ENCODE measurements around the gene IMPDH2.

The IMPDH2 gene

DNA sequence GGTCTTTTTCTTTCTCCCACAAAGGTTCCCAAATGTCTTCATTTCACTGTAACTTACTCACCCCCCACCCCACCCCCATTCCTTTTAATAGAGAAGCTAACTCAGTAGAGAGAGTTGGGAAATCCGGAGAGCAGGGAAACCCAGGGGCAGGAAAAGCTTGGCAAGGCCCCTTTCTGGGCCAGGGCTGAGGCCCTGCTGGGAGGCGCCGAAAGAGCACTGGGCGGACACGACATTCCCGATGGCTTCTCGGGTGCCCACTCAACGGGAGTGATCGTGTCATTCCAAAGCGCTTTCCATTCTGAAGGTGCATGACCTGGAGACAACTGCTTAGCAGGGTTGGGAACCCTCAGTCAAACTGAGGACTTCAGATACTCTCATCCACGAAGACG, 9.3 kb downstream of the IMPDH2 start:
- TF ChIP-seq, protein P1, sequence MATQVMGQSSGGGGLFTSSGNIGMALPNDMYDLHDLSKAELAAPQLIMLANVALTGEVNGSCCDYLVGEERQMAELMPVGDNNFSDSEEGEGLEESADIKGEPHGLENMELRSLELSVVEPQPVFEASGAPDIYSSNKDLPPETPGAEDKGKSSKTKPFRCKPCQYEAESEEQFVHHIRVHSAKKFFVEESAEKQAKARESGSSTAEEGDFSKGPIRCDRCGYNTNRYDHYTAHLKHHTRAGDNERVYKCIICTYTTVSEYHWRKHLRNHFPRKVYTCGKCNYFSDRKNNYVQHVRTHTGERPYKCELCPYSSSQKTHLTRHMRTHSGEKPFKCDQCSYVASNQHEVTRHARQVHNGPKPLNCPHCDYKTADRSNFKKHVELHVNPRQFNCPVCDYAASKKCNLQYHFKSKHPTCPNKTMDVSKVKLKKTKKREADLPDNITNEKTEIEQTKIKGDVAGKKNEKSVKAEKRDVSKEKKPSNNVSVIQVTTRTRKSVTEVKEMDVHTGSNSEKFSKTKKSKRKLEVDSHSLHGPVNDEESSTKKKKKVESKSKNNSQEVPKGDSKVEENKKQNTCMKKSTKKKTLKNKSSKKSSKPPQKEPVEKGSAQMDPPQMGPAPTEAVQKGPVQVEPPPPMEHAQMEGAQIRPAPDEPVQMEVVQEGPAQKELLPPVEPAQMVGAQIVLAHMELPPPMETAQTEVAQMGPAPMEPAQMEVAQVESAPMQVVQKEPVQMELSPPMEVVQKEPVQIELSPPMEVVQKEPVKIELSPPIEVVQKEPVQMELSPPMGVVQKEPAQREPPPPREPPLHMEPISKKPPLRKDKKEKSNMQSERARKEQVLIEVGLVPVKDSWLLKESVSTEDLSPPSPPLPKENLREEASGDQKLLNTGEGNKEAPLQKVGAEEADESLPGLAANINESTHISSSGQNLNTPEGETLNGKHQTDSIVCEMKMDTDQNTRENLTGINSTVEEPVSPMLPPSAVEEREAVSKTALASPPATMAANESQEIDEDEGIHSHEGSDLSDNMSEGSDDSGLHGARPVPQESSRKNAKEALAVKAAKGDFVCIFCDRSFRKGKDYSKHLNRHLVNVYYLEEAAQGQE (IDR thresholded peaks at IDR 0.05; ENCODE audit: insufficient replicate concordance, low read depth) = no peak
- TF ChIP-seq GABPA (IDR thresholded peaks at IDR 0.05; ENCODE audit: low read depth) (no peak), POLR2AphosphoS5 (IDR thresholded peaks at IDR 0.05; ENCODE audit: low read depth) (no peak), SPI1 (IDR thresholded peaks at IDR 0.05; ENCODE audit: borderline replicate concordance, low read depth) (no peak)
- TF ChIP-seq, protein P2, sequence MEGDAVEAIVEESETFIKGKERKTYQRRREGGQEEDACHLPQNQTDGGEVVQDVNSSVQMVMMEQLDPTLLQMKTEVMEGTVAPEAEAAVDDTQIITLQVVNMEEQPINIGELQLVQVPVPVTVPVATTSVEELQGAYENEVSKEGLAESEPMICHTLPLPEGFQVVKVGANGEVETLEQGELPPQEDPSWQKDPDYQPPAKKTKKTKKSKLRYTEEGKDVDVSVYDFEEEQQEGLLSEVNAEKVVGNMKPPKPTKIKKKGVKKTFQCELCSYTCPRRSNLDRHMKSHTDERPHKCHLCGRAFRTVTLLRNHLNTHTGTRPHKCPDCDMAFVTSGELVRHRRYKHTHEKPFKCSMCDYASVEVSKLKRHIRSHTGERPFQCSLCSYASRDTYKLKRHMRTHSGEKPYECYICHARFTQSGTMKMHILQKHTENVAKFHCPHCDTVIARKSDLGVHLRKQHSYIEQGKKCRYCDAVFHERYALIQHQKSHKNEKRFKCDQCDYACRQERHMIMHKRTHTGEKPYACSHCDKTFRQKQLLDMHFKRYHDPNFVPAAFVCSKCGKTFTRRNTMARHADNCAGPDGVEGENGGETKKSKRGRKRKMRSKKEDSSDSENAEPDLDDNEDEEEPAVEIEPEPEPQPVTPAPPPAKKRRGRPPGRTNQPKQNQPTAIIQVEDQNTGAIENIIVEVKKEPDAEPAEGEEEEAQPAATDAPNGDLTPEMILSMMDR (IDR thresholded peaks at IDR 0.05; ENCODE audit: insufficient read depth, low read length) = no peak
- H3K27ac ChIP-seq (replicated peaks) = peak overlapping the region; percentile 99
- peak in 1 of 2 experiments; percentile 47 for DNase-seq (ENCODE audit: low read depth in 1 of 2, low spot score in 1 of 2)

DNA sequence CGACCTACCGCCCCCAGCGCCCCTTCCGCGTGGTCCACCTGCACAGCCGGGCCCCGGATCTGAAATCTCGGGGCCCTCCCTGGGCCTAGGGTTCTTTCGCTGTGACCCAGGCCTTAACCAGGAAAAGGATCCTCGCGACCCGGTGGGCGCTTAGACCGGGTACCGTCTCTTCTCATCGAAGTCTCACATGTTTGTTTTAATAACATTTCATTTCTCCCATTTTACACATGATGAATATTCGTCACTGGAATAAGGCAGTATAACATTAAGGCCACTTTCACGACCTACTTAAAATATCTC, 10.5 kb downstream of the IMPDH2 start:
- TF ChIP-seq, protein P1 (IDR thresholded peaks at IDR 0.05; ENCODE audit: insufficient replicate concordance, low read depth) = no peak
- TF ChIP-seq POLR2AphosphoS5 (IDR thresholded peaks at IDR 0.05; ENCODE audit: low read depth) (no peak), GABPA (IDR thresholded peaks at IDR 0.05; ENCODE audit: low read depth) (no peak; the same call in 1 of the 2 replicates), SPI1 (IDR thresholded peaks at IDR 0.05; ENCODE audit: borderline replicate concordance, low read depth) (no peak)
- TF ChIP-seq, protein P2 (IDR thresholded peaks at IDR 0.05; ENCODE audit: insufficient read depth, low read length) = no peak
- Histone ChIP-seq H3K27me3 (ENCODE audit: insufficient read depth, poor library complexity, severe bottlenecking) (no peaks in the 10 kb centered on the region), H3K27ac (replicated peaks) (peak overlapping the region; percentile 99), H3K4me3 (replicated peaks; ENCODE audit: insufficient read depth, low read length) (peak overlapping the region; percentile 80)
- no peak for DNase-seq (ENCODE audit: low read depth in 1 of 2, low spot score in 1 of 2)

More for the DNA sequence above, 9.3 kb downstream of the IMPDH2 start:
- H3K4me3 ChIP-seq (replicated peaks; ENCODE audit: insufficient read depth, low read length) = peak overlapping the region; percentile 80
- H3K27me3 ChIP-seq (ENCODE audit: insufficient read depth, poor library complexity, severe bottlenecking) = no peaks in the 10 kb centered on the region

DNA sequence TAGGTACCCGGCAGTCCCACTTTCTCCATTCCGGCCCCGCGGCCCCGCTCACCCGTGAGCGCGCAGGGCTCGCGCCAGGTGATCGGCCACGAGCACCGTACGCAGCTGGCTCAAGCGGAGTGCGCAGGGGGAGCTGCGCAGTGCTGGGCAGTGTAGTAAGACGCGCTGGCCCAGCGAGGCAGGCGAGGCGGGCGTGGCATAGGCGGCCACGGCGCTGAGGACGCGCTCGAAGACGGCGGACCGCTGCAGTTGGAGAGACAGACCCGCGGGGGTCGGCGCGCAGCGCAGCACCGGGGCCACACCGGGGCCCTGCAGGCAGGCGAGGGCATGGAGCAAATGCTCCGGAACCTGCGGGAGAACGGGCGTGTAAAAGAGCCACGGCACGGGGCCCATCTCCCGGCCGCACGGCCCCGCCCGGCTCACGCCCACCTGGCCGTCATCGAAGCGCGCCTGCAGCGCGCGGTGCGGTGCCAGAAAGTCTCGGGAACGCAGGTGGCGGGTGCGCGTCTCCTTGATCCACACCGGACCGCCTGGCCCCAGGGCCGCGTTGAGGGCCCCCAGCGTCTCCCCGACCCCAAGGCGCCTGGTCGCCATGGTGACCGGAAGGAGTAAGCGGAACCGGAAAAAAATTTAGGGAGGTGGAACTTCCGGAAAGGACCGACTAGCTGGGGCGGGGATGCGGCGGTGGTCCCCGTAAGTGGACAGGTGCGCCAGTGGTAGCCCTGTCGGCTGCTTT, 11.1 kb downstream of the IMPDH2 start, which contains the start of gene DALRD3:
TSS of gene DALRD3 (minus strand) at position 610 of the 736 bp plus-strand sequence. CDS start at position 594, 16 bp downstream.
- H3K27ac ChIP-seq (replicated peaks) = peak within 1 kb of the TSS; percentile 99
- DNase-seq (ENCODE audit: low read depth in 1 of 2, low spot score in 1 of 2) = peak; percentile 82 to 84
- TF ChIP-seq, protein P1 (IDR thresholded peaks at IDR 0.05; ENCODE audit: insufficient replicate concordance, low read depth) = no peak
- TF ChIP-seq GABPA (IDR thresholded peaks at IDR 0.05; ENCODE audit: low read depth) (peak; percentile 78), POLR2AphosphoS5 (IDR thresholded peaks at IDR 0.05; ENCODE audit: low read depth) (peak; percentile 83; the same call in 1 of the 2 replicates)
- no peaks in the 10 kb centered on the region for H3K27me3 ChIP-seq (ENCODE audit: insufficient read depth, poor library complexity, severe bottlenecking)
- peak within 1 kb of the TSS; percentile 80 for H3K4me3 ChIP-seq (replicated peaks; ENCODE audit: insufficient read depth, low read length)

All from HL-60 (cell line).